GM21360 (cell line): ENCODE data around the gene NAPG.
"Not testable (repeated sequence)": the region's sequence is repeated elsewhere in the genome, so short reads cannot be mapped to it uniquely, and the experiment has no call there.

Experiments
- ATAC-seq: cut with Tn5 transposase; IDR thresholded peaks from one replicate; pipeline ENCODE4 v1.9.1; 2021; ENCODE audit warnings: mild to moderate bottlenecking, moderate library complexity; ENCODE audit not compliant: unreplicated experiment

The NAPG gene

DNA sequence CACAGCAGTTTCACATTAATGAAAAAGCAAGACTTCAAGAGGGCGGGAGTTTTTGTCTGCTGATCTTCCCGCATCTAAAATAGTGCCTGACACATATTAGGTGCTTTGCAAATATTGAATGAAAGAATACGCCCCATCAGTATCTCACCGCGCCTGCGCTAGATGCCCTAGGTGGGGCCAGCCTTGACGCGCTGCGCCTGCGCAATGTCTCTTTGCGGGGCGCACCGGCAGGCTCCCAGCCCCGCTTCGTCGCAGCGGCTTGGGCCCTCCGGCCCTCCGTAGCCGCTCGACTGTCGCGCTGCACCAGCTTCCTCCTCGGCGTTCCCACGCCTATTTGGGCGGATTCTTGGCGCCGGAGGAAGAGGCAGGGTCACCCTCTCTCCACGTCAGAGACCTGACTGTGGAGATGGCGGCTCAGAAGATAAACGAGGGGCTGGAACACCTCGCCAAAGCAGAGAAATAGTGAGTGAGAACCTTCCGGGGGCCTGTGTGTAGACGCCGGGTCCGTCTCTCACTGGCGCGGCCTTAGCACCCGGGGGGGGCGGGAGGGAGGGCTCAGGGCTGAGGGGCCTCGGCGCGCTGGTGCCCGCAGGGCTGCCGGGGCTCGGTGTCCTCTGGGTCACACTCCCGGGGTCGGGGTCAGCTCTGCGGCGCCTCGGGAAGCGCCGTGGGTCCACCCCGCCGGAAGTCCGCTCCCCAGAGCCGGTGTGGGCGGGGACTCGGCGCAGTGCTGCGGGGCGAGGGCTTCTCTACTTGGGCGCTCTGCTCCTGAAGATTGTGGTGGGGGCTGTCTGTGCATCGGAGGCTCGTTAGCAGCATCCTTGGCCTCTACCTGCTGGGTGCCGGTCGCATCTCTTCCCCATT lies at the start of gene NAPG:
Gene NAPG (plus strand): TSS at position 331 of the 864 bp plus-strand sequence. CDS start 76 bp downstream, at position 407.
- peak; percentile 67 for ATAC-seq

DNA sequence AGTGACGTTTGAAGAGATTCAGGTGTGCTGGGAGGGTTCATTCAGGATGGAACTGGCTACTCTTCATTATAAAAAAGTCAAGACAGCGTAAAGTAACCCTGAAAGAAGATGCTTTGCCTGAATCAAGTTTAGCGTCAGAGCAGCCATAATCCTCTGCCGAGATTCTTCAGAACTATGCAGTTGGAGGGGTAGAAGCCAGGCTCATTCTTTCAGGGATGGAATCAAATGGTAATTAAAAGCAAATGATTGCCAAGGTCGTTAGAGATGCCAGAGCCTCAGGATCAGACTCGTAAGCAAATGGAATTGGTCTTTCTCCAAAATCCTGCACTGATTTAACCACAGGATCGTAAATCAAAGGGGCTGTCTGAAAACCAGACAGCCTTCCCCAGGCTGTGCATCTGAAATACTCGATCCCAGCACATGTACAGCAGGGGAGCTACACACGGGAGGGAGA lies 49.5 kb upstream of the NAPG start:
- ATAC-seq: no peak

DNA sequence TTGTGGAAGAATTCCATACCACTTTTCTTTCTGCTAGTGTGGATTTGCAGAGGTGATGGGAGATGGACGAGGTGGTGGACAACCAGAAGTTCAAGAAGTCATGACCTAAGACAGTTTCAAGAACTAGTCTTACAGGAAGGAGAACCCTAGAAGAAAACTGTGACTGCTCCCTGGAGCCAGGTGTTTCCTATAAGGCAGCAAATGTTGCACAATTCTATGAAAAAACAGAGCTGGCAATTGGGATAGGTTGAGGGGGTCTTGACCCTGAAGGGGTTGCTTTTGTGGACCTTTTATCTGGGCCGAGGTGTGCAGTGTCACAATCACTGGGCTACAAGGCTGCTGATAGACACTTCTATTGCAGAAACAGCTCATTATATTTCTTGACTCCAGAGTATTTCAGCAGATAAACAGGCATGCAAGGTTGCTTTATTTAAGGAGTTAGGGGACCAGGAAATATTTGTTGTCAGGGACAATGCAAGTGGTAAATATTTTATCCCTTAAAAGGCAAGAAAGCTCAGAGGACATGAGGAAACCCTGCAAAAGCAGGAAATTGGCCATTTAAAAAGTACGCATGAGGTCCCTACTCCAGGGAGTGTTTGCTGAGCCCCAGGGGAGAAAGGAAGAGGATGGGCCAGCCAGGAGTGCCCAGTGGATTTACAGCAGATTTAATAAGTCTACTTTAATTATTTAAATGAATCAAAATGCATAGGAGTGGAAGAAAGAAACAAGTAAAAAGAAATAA lies 48.5 kb upstream of the NAPG start:
- no peak for ATAC-seq

DNA sequence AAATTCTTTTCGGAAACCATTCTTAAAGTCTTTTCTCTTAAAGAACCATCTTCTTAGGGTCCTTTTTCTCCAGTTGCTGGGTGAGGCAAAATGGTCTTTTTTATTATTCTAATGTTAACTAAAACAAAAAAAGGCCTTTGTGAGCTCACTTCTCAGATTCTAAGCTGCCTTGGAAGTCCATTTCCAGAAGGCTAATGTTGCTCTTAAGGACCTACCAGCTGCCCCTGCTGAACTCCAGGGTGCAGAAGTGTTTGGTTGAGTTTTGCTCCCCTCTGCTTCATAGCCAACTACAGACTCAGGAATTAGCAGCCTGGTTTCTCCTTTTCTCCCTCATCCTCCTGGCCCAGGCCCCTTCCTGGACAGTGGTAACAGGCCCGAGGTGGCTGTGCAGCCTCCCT lies 48.0 kb upstream of the NAPG start:
- ATAC-seq: no peak

DNA sequence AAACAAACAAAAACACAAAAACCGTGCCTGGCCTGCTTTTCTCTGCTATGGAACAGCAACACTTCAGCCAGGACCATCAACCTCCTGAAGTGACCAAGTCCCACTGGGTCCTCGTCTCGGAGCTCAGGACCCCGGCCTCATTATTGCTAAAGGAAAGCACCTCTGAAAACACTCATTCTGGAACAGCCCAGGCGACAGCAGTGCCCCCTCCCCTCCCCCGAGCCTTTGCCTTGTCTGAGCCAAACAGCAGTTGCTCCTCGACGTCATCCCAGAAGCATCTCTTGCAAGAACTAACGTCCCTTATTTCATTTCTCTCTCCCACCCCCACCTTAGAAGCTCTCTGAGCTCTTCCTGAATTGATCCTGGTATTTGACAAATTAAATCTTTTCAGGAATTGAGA lies 44.0 kb upstream of the NAPG start:
- ATAC-seq: no peak

DNA sequence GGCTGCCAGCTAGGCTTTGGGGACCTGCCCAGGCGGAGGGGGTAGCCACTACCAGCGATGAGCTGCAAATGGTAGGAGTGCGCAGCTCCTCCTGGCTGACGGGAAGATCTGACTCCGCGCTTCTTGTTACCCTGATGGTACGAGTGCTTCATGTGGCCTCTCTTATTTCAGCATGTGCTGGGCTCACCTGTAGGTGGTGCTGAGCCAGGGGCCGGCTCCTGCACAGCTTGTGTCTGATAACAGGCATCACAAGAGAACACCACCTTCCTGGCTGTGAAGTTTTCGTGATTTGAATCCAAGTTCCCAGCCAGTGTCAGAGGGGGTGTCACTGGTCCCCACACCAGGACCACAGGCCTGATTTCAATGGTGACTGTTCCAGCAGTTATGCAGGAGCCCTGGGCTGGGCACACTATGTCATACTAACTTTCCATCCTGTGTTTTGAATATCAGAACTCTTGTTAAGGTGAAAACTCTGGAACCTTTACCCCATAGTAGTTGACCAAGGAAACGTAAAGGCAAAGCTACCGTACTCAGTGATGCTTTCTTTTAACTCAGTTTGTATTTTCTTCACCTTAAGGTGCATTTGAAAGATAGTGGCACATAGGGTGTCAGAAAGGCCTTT lies 43.4 kb upstream of the NAPG start:
- peak; percentile 13 for ATAC-seq

DNA sequence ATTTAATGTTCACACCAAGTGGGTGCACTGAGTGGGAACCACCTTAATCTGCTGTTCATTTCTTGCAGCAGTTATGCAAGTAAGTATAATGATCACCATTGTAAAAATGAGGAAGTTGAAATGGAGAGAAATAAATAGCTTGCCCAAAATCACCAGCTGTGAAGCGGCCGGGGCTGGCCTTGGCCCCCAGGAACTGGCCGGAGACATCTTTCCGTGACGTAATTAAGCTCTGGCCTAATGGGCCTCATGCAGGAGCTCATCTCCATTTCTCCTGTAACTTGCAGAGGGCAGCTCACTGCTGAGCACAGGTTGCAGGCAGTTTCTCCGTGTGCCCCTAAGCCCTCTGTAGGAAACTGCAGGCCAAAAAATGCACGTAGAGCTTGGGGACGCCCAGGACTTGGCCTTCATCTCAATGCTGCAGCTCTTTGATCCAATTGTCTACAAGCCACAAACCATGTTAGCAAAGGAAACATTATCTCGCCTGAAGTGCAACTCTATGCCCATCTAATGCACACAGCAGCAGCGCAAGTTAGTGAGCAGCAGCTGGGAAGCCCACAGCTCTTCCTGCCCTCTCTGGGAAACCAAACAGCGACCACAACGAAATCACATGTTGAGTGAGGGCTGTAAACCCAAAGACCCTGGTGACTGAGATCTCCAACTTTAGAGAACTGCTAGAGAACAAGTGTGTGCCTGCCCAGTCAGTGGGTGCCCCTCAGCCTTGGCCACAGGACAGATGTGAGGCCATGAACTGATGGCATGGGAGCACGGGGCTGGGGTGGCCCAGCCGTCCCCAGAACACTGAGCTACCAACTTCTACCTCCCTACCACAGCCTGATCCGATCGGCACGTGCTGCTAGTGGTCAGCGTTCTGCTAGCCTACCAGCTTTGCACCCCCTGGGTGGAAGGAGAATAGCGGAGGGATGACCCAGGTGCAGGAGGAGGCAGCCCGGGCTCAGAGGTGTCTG lies 42.6 kb upstream of the NAPG start:
- peak; percentile 58 for ATAC-seq

DNA sequence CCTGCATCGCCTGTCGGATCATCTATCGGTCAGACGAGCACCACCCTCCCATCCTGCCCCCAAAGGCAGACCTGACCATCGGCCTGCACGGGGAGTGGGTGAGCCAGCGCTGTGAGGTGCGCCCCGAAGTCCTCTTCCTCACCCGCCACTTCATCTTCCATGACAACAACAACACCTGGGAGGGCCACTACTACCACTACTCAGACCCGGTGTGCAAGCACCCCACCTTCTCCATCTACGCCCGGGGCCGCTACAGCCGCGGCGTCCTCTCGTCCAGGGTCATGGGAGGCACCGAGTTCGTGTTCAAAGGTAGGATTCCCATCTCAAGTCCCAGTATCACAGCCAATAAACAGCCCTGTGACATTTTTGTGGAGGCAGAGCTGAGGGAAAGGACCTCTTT lies 40.4 kb upstream of the NAPG start:
- ATAC-seq: no peak

DNA sequence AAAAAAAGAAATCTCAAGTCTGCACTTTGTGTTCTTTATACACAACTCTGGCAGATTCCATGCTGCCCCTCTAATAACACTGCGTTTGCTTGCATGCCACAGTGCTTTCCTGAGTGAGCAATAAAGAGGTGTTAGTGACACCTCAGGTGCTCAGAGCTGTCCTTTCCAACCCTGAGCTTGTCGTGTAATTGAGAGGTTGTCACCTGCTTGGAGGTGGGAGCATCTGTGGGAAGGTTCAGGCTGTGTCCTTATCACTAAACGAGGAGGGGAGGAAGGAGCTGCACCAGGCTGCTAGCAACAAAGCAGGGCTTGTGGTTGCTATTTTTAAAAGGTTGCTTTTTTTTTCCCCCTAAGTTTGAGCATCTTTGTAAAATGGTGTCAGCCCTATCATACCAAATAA lies 39.5 kb upstream of the NAPG start:
- ATAC-seq: no peak

DNA sequence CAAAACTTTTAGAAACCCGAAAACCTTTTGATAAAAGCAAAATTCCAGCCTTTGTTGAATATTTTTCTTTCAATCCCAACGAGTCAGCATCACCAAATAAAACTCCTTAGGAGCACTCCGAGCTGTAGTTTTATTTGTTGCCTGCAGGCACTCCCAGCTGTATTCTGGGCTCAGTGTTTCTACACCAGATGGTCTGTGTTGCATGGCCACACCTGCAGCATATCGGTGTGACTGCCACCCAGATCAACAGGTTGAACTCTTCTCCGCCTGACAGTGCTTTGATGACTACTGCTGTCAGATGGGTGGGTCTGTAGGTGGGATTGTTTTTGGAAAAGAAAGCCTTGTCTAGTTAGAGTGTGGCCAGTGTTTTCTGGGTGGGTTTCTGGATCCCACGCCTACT lies 38.7 kb upstream of the NAPG start:
- ATAC-seq: no peak

DNA sequence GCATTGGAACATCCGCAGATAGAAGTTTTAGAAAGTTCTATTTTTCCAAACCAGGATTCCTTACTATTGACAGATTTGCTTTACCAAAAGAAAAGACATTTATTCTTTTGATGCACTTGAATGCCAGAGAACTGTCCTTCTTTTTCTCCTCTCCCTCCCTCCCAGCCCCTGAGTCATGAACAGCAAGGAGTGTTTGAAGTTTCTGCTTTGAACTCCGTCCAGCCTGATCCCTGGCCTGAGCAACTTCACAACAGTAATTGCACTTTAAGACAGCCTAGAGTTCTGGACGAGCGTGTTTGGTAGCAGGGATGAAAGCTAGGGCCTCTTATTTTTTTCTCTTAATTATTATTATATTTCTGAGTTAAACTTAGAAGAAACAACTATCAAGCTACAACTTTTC lies 37.8 kb upstream of the NAPG start:
- ATAC-seq: no peak

DNA sequence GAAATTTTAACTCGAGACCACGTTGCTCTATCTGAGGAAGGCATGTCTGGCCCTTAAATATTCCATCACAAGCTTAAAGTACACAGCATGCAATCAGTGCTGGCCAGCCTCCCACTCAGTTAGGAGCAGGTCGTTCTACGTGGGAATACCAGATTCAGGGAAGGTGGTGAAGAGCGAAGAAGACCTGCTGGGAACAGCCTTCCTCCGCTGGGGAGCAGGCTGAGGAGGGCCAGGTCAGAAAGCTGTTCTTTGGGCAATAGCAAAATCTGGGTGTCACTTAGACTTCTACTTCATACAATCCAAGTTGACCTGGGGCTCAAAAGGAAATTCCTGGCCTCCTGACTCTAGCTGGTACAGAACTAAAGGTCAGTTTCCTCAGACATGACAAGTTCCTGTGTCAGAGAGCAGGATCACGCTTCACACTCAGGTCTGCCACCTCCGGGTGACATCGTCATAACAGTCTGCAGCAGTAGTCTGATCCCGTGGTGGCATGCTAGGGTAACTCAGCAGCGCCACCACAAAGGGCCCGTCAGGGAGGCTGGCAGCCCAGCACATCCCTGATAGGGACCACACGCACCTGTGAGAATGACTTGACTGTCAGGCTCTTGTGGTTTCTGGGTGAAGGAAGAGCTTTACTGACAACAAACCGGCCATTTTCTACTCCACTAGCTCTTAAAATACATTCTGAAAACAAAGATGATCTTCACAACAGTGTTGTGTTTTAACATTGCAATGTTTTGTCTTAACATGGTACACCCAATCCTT lies 35.2 kb upstream of the NAPG start:
- no peak for ATAC-seq

DNA sequence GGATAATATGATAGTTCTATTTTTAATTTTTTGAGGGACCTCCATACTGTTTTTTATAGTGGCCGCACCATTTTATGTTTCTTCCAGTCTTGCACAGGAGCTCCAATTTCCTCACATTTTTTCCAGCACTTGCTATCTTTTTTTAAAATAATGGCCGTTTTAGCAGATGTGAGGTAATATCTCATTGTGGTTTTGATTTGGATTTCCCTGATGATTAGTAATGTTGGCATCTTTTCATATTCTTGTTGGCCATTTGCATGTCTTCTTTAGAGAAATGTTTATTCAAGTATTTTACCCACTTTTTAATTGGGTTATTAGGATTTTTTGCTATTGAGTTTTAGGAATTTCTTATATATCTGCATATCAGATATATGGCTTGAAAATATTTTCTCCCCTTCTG lies 29.9 kb upstream of the NAPG start:
- no peak for ATAC-seq

DNA sequence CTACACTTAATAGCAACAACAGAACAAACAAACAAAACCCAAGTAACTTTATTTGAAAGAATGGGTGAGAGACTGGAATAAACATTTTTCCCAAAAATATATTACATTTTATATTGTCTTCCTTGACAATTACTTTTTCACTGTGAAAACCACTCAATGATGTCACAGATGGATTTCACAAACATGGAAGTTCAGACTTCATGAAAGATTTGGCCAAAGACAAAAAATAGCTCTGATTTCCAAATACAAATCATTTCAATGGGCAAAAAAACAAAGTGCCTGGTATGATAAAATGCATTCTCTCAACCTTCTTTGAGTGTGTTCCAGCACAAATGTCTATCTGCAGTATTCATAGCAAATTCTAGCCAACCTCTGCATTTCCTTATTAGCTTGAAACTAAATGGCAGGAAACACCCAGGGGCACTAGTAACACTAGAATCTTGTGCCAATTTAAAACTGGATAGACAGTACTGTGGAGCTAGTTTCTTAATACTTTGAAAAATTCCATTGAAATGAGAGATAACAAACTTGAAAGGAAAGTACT lies 28.5 kb upstream of the NAPG start:
- no peak for ATAC-seq

DNA sequence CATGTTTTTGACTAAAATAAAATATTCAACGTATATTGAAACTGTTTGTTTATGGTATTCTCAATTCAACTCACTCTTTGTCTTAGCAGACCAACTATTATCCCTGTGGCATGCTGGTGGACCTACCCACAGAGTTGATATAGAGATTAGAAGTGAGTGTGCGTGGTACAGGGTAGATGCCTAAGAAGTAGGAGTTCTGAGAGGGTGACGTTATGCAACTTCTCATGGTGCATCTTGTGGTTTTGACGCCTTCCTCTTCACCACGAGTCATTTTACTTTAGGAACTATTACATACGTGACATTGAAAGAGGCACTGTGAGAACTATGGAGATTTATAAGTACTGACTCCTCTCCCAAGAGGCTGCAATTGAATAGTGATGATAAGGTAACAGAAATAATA lies 26.6 kb upstream of the NAPG start:
- no peak for ATAC-seq

DNA sequence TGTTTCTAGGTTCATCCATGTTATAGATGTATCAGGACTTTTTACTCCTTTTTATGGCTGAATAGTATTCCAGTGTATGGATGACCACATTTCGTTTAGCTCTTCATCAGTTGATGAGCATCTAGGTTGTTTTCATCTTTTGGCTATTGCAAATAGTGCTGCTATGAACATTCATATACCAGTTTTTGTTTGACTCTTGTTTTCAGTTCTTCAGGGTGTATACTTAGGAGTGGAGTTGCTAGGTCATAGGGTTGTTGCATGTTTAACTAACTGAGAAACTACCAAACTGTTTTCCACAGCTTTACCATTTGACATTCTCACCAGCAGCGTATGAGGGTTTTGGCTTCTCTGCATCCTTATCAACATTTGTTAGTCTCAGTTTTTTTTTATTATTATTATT lies 25.8 kb upstream of the NAPG start:
- no peak for ATAC-seq

DNA sequence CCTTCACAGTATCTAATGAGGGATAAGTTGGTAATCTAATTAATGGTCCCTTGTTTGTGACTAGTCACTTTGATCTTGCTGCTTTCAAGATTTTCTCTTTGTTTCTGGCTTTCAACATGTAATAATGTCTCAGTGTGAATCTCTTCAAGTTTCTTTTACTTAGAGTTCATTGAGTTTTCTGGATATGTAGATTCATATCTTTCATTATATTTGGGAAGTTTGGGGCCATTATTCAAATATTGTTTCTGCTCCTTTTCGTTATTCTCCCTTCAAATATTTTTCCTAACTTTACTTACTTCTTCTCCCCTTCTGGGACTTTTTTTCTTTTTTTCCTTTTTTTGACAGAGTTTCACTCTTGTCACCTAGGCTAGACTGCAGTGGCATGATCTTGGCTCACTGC lies 21.1 kb upstream of the NAPG start:
- ATAC-seq: no peak

DNA sequence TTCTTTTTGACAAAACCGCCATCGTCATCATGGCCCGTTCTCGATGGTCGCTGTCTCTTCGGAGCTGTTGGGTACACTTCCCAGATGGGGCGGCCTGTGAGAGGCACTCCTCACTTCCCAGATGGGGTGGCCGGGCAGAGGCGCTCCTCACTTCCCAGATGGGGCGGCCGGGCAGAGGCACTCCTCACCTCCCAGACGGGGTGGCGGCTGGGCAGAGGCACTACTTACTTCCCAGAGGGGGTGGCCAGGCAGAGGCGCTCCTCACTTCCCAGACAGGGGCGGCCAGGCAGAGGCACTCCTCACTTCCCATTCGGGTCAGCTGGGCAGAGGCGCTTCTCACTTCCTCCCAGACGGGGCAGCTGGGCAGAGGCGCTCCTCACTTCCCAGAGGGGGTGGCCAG lies 19.9 kb upstream of the NAPG start:
- not testable (repeated sequence) for ATAC-seq

DNA sequence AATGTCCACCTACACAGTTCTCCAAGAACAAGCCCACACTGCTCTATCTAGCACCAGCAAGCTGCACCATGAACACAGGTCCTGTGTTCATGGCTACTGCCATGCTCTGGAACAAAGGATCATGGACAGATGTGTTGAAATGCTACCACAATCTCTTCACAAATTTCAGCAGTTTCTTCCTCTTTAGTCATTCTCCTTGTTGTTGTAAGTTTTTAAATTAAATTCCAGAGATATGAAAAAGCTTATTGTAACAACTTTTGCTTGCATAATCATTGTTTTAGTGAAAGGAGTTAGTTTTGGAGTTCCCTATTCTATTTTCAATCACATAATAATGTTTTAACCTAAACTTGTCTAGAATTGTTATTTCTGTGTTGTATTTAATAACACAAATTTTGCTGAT lies 17.2 kb upstream of the NAPG start:
- no peak for ATAC-seq

DNA sequence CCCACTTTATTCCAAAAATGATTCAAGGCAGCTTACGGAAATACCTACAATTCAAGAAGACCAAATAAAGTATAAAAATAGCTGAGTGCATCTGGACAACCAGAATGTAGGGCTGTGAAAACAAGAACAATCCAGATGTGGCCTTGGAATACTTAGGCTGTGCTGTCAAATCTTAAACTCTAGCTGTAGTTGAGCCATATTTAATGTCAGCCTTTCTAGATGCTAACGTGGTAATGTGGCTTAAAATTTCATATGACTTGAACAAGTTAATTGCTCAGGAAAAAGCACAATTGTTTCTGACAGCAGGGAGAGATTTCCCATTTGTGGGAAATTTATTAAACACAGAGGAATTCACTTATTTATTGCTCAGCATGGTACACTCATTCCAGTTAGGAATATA lies 14.6 kb upstream of the NAPG start:
- no peak for ATAC-seq
